Retinal pigment epithelial cell (primary cell): ENCODE results near the gene FBXO33.

Source experiments
- DNase-seq: peaks from one replicate; pipeline ENCODE4 v3.0.0-alpha.2; 2010; ENCODE audit warnings: low read depth
- H3K4me3 ChIP-seq: 2 replicates; pipeline ENCODE4 v1.5.1; 2011; ENCODE audit warnings: mild to moderate bottlenecking, low read length, control low read depth, moderate library complexity
- CTCF ChIP-seq: conservative IDR thresholded peaks from 2 replicates; pipeline ENCODE4 v1.5.1; 2011; ENCODE audit warnings: low read depth, low read length, control low read depth, inconsistent platforms

FBXO33 gene

DNA sequence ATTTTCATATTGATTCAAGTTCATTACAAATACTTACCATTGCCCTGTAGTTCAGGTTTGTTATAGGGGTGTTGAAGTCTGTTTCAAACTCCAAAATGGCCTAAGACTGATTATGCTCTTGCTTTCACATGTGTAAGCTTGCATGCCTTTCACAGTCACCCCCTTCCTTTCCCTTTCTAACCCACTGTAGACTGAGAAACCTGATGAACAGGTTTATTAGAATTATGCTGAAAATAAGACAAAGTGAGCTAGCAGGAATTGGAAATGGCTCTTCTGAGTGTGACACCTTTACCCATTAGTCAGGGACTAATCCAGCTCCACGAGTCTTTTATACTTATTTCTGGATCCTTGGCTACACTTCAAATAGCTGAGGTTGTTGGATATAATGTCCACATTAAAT lies 38.9 kb downstream of the FBXO33 start:
- no peak overlapping the region for H3K4me3 ChIP-seq
- no peak for TF ChIP-seq CTCF
- DNase-seq: no peak

GRCh38 chr14:39384177-39384576 lies 48.1 kb downstream of the FBXO33 start:
- no peak overlapping the region for H3K4me3 ChIP-seq
- DNase-seq: no peak
- TF ChIP-seq CTCF: no peak

GRCh38 chr14:39383741-39384140 lies 48.5 kb downstream of the FBXO33 start:
- DNase-seq: no peak
- TF ChIP-seq CTCF: no peak
- no peak overlapping the region for H3K4me3 ChIP-seq

DNA sequence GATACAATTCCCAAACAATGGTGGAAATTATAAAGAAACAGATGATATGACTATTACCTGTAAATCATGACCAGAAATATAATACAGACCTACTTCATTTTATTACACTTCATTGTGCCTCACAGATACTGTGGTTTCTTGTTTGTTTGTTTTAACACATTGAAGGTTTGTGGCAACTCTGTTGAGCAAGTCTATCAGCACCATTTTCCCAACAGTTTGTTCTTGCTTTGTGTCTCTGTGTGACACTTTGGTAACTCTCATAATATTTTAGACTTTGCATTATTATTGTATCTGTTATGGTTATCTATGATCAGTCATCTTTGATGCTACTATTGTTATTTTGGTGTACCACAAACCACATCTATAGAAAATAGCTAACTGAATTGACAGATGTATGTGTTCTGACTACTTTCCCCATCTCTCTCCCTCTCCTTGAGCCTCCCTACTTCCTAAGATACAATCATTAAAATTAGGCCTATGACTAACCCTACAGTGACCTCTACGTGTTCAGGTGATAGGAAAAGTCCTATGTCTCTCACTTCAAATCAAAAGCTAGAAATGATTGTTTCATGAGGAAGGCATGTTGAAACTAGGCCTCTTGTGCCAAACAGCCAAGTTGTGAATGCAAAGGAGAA lies 49.1 kb downstream of the FBXO33 start:
- H3K4me3 ChIP-seq: no peak overlapping the region
- TF ChIP-seq CTCF: no peak
- DNase-seq: no peak

- no peak for DNase-seq
- no peak for TF ChIP-seq CTCF
- no peak overlapping the region for H3K4me3 ChIP-seq
Measured at GRCh38 chr14:39382463-39382862, 49.8 kb downstream of the FBXO33 start.

DNA sequence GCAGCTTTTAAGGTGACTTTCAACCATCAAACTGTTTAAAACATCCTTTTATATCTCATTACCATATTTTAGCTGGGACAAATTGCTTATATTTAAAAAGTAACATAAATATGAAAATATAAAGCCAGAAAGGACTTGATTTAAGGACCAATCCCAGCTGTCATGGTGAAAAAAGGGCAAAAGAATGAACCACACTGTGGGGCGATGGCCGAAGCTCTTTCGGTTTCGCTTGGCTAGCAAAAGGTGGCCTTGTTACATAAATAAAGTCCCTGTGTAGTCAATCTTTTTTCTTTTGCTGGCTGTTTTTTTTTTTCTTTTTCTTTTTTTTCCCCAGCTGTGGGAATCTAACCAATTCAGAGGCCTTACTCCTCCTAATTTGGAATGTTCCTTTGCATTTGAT lies 50.9 kb downstream of the FBXO33 start:
- no peak for TF ChIP-seq CTCF
- no peak for DNase-seq
- no peak overlapping the region for H3K4me3 ChIP-seq

GRCh38 chr14:39376667-39377403 lies 55.4 kb downstream of the FBXO33 start:
- TF ChIP-seq CTCF: no peak
- H3K4me3 ChIP-seq: no peak overlapping the region
- DNase-seq: no peak
